A549 (cell line): Measurements from ENCODE around the gene E4F1. TPM values are rescaled to one million over a fixed set of nuclear protein-coding genes. Genes with fewer than 3 reads are reported as not detected.

ENCODE experiments used
- ATAC-seq, 2 experiments: fragments of 200-7000 bp in 1 of 2; fragments of >200 bp in 1 of 2; cut with Nextera tagmentation in 1 of 2; cut with Tn5 transposase in 1 of 2; 3 replicates each; pipeline versions ENCODE4 v1.8.0 to v1.9.1; 2018 to 2020; ENCODE audit warnings: mild to moderate bottlenecking in 1 of 2, moderate library complexity in 1 of 2
- CTCF ChIA-PET: fragments of 300-600 bp; sonication (Branson Sonifier 250); formaldehyde crosslinking; extraction: SDS; loops from one replicate; lab custom pipeline; 2021; ENCODE audit warnings: antibody characterized with exemption, inconsistent platforms; lab: Yijun Ruan, JAX
- POLR2A ChIA-PET: fragments of 350-600 bp; formaldehyde crosslinking; extraction: SDS; loops from one replicate; lab custom pipeline; 2021; ENCODE audit warnings: antibody characterized with exemption, inconsistent platforms; lab: Yijun Ruan, JAX
- DNase-seq, 2 experiments: peaks; one replicate each; pipeline versions ENCODE4 v3.0.0 to v3.0.0-alpha.2; 2011 to 2016; ENCODE audit warnings: low read depth in 1 of 2, low spot score in 1 of 2
- FAIRE-seq: peaks from 2 replicates; lab custom pipeline; 2011; peaks lifted over from hg19 to GRCh38; lab: Jason Lieb, UNC
- H3K27ac ChIP-seq, 2 experiments: fragments of >200 bp; sonication (Bioruptor Twin); formaldehyde crosslinking; 3 replicates each; pipeline ENCODE4 v1.5.1; 2016 to 2017
- H3K4me1 ChIP-seq: fragments of >200 bp; sonication (Bioruptor Twin); formaldehyde crosslinking; 3 replicates; pipeline ENCODE4 v1.6.1; 2016
- H3K4me2 ChIP-seq: fragments of >200 bp; sonication (Bioruptor Twin); formaldehyde crosslinking; 3 replicates; pipeline ENCODE4 v1.6.1; 2016
- H3K4me3 ChIP-seq: fragments of >200 bp; sonication (Bioruptor Twin); formaldehyde crosslinking; 3 replicates; pipeline ENCODE4 v1.5.1; 2016
- H3K9me3 ChIP-seq: fragments of >200 bp; sonication (Bioruptor Twin); formaldehyde crosslinking; 3 replicates; pipeline ENCODE4 v1.6.1; 2016
- BCL3 ChIP-seq: fragments of >200 bp; sonication (Bioruptor Twin); formaldehyde crosslinking; IDR thresholded peaks from 3 replicates; pipeline ENCODE4 v1.6.1; 2016
- BHLHE40 ChIP-seq: IDR thresholded peaks from 2 replicates; pipeline ENCODE4 v1.6.1; 2012; ENCODE audit warnings: low read depth, low read length, inconsistent platforms
- CHD4 ChIP-seq: fragments of 200-600 bp; sonication (generic); IDR thresholded peaks from 2 replicates; pipeline ENCODE4 v1.6.1; 2016; ENCODE audit warnings: antibody characterized with exemption, mild to moderate bottlenecking, borderline replicate concordance
- CTCF ChIP-seq: fragments of >200 bp; sonication (Bioruptor Twin); formaldehyde crosslinking; IDR thresholded peaks from 3 replicates; pipeline ENCODE4 v1.5.1; 2016
- EHMT2 ChIP-seq: fragments of 200-600 bp; sonication (generic); IDR thresholded peaks from 2 replicates; pipeline ENCODE4 v1.6.1; 2016; ENCODE audit warnings: antibody characterized with exemption, low read depth, mild to moderate bottlenecking, moderate library complexity
- EP300 ChIP-seq, 2 experiments: fragments of >200 bp; sonication (Bioruptor Twin); formaldehyde crosslinking; IDR thresholded peaks; 2 replicates in 1 of 2; 3 replicates in 1 of 2; pipeline ENCODE4 v1.6.1; 2016 to 2017
- FOSB ChIP-seq: fragments of 250-450 bp; sonication (Bioruptor Pico); IDR thresholded peaks from 2 replicates; pipeline ENCODE4 v1.5.0; 2020; ENCODE audit warnings: mild to moderate bottlenecking, moderate library complexity
- HDAC2 ChIP-seq: fragments of 200-600 bp; sonication (generic); IDR thresholded peaks from 2 replicates; pipeline ENCODE4 v1.6.1; 2016
- HES2 ChIP-seq: fragments of >200 bp; sonication (Bioruptor Twin); formaldehyde crosslinking; IDR thresholded peaks from 2 replicates; pipeline ENCODE4 v1.6.1; 2016
- HEYL ChIP-seq: fragments of 250-450 bp; sonication (Bioruptor Pico); IDR thresholded peaks from 2 replicates; pipeline ENCODE4 v1.8.0; 2021; ENCODE audit warnings: mild to moderate bottlenecking, moderate library complexity
- MAZ ChIP-seq: fragments of 150-350 bp; IDR thresholded peaks from 2 replicates; pipeline ENCODE4 v1.6.1; 2014; ENCODE audit warnings: antibody characterized with exemption, low read depth, low read length, borderline replicate concordance
- NR3C1 ChIP-seq: fragments of >200 bp; sonication (Bioruptor Twin); formaldehyde crosslinking; IDR thresholded peaks from 3 replicates; pipeline ENCODE4 v1.6.1; 2017
- RAD21 ChIP-seq, 2 experiments: fragments of >200 bp in 1 of 2; sonication (Bioruptor Twin) in 1 of 2; formaldehyde crosslinking in 1 of 2; IDR thresholded peaks in 1 of 2; conservative IDR thresholded peaks in 1 of 2; 2 replicates in 1 of 2; 3 replicates in 1 of 2; pipeline ENCODE4 v1.6.1; 2012 to 2018; ENCODE audit warnings: inconsistent platforms in 1 of 2
- RNF2 ChIP-seq: fragments of 200-600 bp; sonication (generic); IDR thresholded peaks from 2 replicates; pipeline ENCODE4 v1.6.1; 2016; ENCODE audit warnings: low read depth, mild to moderate bottlenecking, antibody characterized with exemption, moderate library complexity, borderline replicate concordance
- TP53 ChIP-seq: fragments of 250-450 bp; sonication (Bioruptor Pico); IDR thresholded peaks from 2 replicates; pipeline ENCODE4 v1.5.0; 2021; ENCODE audit warnings: mild to moderate bottlenecking, moderate library complexity
- WGBS: methylation state at CpG from one replicate; pipeline ENCODE4 v1.1.6; 2017; ENCODE audit errors: missing lambda C conversion rate; 5-methylcytosine and 5-hydroxymethylcytosine counted together
- polyA plus RNA-seq, 4 experiments: library from polyadenylated mRNA; depleted of rRNA in 3 of 4; stranded (reverse); fragments of >200 nt; fragmentation: RNase III in 1 of 4; extraction: RNeasy Plus Mini Kit Qiagen cat#74134 plus additional on column Dnase treatment in 1 of 4; gene quantifications; 2 replicates in 3 of 4; 3 replicates in 1 of 4; pipeline ENCODE4 v1.2.3, GENCODE V29; 2011 to 2017
- TF ChIP-seq, protein P1 (sequence below): IDR thresholded peaks from 2 replicates; pipeline ENCODE4 v1.6.1; 2012; ENCODE audit warnings: low read depth, borderline replicate concordance
- TF ChIP-seq, protein P2 (sequence below): fragments of 250-450 bp; sonication (Bioruptor Pico); IDR thresholded peaks from 2 replicates; pipeline ENCODE4 v1.5.0; 2021; ENCODE audit warnings: mild to moderate bottlenecking, moderate library complexity, borderline replicate concordance

E4F1 gene
- polyA plus RNA-seq, 2 of the 4 experiments (the other 2 are of a cell fraction) = 10.4 to 23.3 TPM

DNA sequence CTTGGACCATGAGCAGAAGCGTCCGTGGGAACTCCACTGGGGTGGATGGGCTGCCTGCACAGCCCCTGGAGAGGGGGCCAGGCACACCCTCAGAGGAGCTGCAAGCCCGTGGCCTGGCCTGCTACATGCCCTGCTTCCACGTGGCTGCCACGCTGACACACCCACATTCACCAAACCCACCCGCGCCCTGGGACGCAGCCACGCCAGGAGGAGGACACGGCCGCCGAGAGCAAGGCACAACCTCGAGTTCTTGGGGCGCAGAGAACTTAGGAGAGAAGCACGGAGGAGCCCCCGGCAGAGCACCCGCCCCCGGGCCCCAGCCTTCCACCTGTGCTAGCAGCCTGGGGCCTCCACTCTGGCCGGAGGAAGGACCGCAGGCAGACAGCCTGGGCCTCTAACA is 45.8 kb upstream of the E4F1 start:
- no peak for DNase-seq
- no peak overlapping the region for H3K4me3 ChIP-seq
- POLR2A ChIA-PET = interaction anchor here (2.1 kb wide), 1 partner anchor 22 kb away, joined by 9 read pairs; the partner anchor contains the start of gene TRAF7
- no peak for ATAC-seq
- no peaks in the 10 kb centered on the region for H3K9me3 ChIP-seq
- FAIRE-seq = no peak
- CTCF ChIA-PET = interaction anchor here (1.0 to 3.1 kb wide), 2 partner anchors 17 to 20 kb away, joined by 4 to 12 read pairs; no protein-coding TSS in a partner anchor
- no peak for TF ChIP-seq TP53 (CRISPR knock-in tag)
- TF ChIP-seq FOSB (CRISPR knock-in tag) = no peak
- TF ChIP-seq CTCF = no peak
- no peak for TF ChIP-seq BCL3
- TF ChIP-seq CHD4 = no peak
- TF ChIP-seq NR3C1 = no peak
- TF ChIP-seq RNF2 = no peak
- TF ChIP-seq HDAC2 = no peak
- TF ChIP-seq EHMT2 = no peak
- TF ChIP-seq HEYL (CRISPR knock-in tag) = no peak
- TF ChIP-seq MAZ = no peak
- H3K4me2 ChIP-seq = no peak overlapping the region
- no peak overlapping the region for H3K27ac ChIP-seq
- 90% methylated on average over 19 of the region's 20 CpGs for WGBS
- H3K4me1 ChIP-seq = no peaks in the 10 kb centered on the region

DNA sequence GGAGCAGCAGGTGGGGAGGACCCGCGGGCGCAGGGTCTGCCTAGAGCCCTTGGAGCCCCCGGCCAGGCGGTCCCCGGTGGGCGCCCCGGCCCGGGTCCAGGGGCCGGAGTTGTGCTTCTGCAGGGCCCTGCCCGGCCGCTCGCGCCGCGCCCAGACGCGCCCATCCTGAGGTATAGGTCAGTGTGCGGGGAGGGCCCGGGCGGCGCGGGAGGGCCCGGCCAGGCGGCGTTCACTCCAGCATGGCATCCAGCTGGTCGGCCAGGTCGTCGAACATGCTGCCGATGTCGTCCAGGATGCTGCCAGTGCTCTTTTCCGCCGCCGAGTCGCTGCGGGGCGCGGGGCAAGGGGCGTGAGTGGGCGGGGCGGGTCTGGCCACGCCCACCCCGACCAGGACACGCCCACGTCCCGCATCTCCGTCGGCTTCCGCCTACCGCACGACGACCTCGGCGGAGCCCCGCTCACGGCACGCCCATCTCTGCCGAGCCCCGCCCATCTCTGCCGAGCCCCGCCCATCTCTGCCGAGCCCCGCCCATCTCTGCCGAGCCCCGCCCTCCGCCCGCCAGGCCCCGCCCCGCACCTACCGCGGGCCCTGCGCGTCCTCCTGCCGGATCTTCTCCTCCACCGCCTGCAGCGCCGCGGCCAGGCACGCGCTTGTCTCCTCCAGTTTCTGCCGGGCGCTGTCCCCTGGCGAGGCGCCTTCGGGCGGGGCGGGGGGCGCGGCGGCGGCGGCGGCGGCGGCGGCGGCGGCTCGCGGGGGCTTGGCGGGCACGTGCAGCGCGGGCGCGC is 44.9 kb upstream of the E4F1 start:
- H3K4me1 ChIP-seq = no peaks in the 10 kb centered on the region
- ChIA-PET CTCF (interaction anchor here (3.1 kb wide), 1 partner anchor 16 kb away, joined by 12 read pairs; no protein-coding TSS in a partner anchor), POLR2A (interaction anchor here (2.1 kb wide), 1 partner anchor 23 kb away, joined by 9 read pairs; the partner anchor contains the start of gene TRAF7)
- 68% methylated on average over 40 of the region's 106 CpGs for WGBS
- TF ChIP-seq RNF2 (no peak), HES2 (no peak), EHMT2 (no peak), BHLHE40 (no peak), EP300 (IDR thresholded peaks at IDR 0.05) (no peak), RAD21 (conservative IDR thresholded peaks at IDR 0.05 in 1 of 2, IDR thresholded peaks at IDR 0.05 in 1 of 2) (no peak)
- TF ChIP-seq, protein P1, sequence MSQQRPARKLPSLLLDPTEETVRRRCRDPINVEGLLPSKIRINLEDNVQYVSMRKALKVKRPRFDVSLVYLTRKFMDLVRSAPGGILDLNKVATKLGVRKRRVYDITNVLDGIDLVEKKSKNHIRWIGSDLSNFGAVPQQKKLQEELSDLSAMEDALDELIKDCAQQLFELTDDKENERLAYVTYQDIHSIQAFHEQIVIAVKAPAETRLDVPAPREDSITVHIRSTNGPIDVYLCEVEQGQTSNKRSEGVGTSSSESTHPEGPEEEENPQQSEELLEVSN = no peak
- TF ChIP-seq, protein P2, sequence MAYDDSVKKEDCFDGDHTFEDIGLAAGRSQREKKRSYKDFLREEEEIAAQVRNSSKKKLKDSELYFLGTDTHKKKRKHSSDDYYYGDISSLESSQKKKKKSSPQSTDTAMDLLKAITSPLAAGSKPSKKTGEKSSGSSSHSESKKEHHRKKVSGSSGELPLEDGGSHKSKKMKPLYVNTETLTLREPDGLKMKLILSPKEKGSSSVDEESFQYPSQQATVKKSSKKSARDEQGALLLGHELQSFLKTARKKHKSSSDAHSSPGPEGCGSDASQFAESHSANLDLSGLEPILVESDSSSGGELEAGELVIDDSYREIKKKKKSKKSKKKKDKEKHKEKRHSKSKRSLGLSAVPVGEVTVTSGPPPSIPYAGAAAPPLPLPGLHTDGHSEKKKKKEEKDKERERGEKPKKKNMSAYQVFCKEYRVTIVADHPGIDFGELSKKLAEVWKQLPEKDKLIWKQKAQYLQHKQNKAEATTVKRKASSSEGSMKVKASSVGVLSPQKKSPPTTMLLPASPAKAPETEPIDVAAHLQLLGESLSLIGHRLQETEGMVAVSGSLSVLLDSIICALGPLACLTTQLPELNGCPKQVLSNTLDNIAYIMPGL (CRISPR knock-in tag) = no peak
- no peak overlapping the region for H3K4me3 ChIP-seq
- no peak for FAIRE-seq
- no peak overlapping the region for H3K4me2 ChIP-seq
- ATAC-seq = peak in 1 of 2 experiments; percentile 20; a peak in 3 of 6 replicates
- no peaks in the 10 kb centered on the region for H3K9me3 ChIP-seq
- no peak overlapping the region for H3K27ac ChIP-seq
- peak in 1 of 2 experiments; percentile 60 for DNase-seq
